MCF 10A (cell line): ENCODE data around the gene NPC1L1. TPM values are rescaled to one million over a fixed set of nuclear protein-coding genes. Genes with fewer than 3 reads are reported as not detected.
A peak's percentile ranks its signal among the peaks of the same experiment; 100 is the strongest.
"Not testable (repeated sequence)": the region's sequence is repeated elsewhere in the genome, so short reads cannot be mapped to it uniquely, and the experiment has no call there.

Experiments
- BruUV-seq: library from RNA; stranded (reverse); fragments of 400-500 nt; replicated peaks from 2 replicates; lab custom pipeline; 2021; lab: Mats Ljungman, UMichigan
- CTCF ChIA-PET: fragments of 300-600 bp; sonication (Branson Sonifier 250); formaldehyde crosslinking; extraction: SDS; loops from one replicate; lab custom pipeline; 2021; ENCODE audit warnings: antibody characterized with exemption, inconsistent platforms; lab: Yijun Ruan, JAX
- POLR2A ChIA-PET: fragments of 300-600, 350-650 bp; sonication (Branson Sonifier 250); formaldehyde crosslinking; extraction: SDS; loops from one replicate; lab custom pipeline; 2020; ENCODE audit warnings: antibody characterized with exemption, inconsistent platforms; lab: Yijun Ruan, JAX
- DNase-seq: peaks from one replicate; pipeline ENCODE4 v3.0.0-alpha.2; 2018; ENCODE audit not compliant: unreplicated experiment
- H3K27ac Mint-ChIP-seq: one replicate; pipeline ENCODE4 v1.8.0; 2022; ENCODE audit warnings: mild to moderate bottlenecking, low read depth, mixed read lengths; ENCODE audit not compliant: unreplicated experiment
- H3K27me3 Mint-ChIP-seq: one replicate; pipeline ENCODE4 v1.8.0; 2022; ENCODE audit warnings: mixed read lengths; ENCODE audit not compliant: insufficient read depth, unreplicated experiment
- H3K36me3 Mint-ChIP-seq: one replicate; pipeline ENCODE4 v1.8.0; 2022; ENCODE audit warnings: mild to moderate bottlenecking, moderate library complexity, mixed read lengths; ENCODE audit not compliant: insufficient read depth, unreplicated experiment
- H3K4me1 Mint-ChIP-seq: one replicate; pipeline ENCODE4 v1.8.0; 2022; ENCODE audit warnings: mixed read lengths; ENCODE audit not compliant: insufficient read depth, unreplicated experiment
- H3K4me3 Mint-ChIP-seq: one replicate; pipeline ENCODE4 v1.8.0; 2022; ENCODE audit warnings: mild to moderate bottlenecking, moderate library complexity, mixed read lengths; ENCODE audit not compliant: unreplicated experiment
- H3K9me3 Mint-ChIP-seq: one replicate; pipeline ENCODE4 v1.8.0; 2022; ENCODE audit warnings: mixed read lengths; ENCODE audit not compliant: unreplicated experiment
- intact Hi-C: fragments of 100-400 bp; cut with micrococcal nuclease; formaldehyde crosslinking; loops from 2 replicates; pipeline ENCODE4 v1.14.1; 2022
- total RNA-seq: library from RNA; stranded (reverse); gene quantifications from 2 replicates; pipeline ENCODE4 v1.2.3, GENCODE V29; 2022
- TF ChIP-seq, protein P1 (sequence below): fragments of 200-600 bp; IDR thresholded peaks from one replicate; pipeline ENCODE4 v1.8.0; 2022; ENCODE audit warnings: antibody characterized with exemption, mild to moderate bottlenecking; ENCODE audit not compliant: unreplicated experiment

The NPC1L1 gene
- total RNA-seq, 1 experiment from 2014 or later: 0.07 TPM

DNA sequence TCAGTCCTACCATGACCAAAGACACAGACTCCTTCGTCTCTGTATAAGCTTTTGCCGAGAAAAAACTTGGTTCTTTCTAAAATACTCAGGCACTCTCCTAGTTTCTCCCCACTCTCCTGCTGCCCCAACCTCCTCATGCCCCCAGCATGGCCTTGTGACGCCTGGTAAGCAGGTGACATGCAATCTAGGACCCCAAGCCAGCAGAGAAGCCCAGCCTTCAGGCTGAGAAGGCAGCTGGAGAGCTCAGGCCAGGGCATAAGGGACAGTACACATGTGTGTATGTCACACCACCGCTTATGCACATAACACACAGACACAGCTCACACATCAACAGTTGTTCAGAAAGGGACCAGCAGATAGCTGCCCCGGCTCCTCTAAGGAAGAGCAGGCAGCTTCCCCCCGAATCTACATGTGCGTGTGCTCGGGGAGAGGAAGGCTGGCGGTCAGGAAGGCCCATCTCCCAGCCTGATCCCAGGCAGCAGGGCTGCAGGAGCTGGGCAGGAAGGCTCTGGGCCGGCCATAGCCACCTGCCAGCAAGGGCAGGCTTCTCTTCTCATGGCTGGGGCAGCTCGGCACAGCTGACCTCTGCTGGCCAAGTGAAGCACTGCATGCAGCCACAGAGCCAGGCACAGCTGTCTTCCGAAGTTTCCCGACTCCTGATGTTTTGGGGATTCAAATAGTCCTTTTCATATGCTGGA is 24.1 kb upstream of the NPC1L1 start:
- Mint-ChIP-seq H3K27ac (no peak overlapping the region), H3K4me3 (no peak overlapping the region), H3K27me3 (no peaks in the 10 kb centered on the region), H3K9me3 (no peaks in the 10 kb centered on the region), H3K4me1 (peaks cover 16% of the 10 kb centered on the region), H3K36me3 (peaks cover 55% of the 10 kb centered on the region)
- ChIA-PET POLR2A (interaction anchor here (0.7 to 6.7 kb wide), 11 partner anchors 8 to 341 kb away, joined by 3 to 55 read pairs (median 5); partner anchors contain the start of genes DDX56, NPC1L1, NUDCD3 and OGDH), CTCF (interaction anchor here (0.6 to 4.6 kb wide), 45 partner anchors 9 to 571 kb away, joined by 3 to 51 read pairs (median 4); partner anchors contain the start of genes DDX56, NUDCD3 and TMED4)
- intact Hi-C loops: loop anchor here (1.0 kb wide), 3 partner anchors 75 to 324 kb away; partner anchors contain the start of gene NUDCD3
- no TSS peak for BruUV-seq
- TF ChIP-seq, protein P1, sequence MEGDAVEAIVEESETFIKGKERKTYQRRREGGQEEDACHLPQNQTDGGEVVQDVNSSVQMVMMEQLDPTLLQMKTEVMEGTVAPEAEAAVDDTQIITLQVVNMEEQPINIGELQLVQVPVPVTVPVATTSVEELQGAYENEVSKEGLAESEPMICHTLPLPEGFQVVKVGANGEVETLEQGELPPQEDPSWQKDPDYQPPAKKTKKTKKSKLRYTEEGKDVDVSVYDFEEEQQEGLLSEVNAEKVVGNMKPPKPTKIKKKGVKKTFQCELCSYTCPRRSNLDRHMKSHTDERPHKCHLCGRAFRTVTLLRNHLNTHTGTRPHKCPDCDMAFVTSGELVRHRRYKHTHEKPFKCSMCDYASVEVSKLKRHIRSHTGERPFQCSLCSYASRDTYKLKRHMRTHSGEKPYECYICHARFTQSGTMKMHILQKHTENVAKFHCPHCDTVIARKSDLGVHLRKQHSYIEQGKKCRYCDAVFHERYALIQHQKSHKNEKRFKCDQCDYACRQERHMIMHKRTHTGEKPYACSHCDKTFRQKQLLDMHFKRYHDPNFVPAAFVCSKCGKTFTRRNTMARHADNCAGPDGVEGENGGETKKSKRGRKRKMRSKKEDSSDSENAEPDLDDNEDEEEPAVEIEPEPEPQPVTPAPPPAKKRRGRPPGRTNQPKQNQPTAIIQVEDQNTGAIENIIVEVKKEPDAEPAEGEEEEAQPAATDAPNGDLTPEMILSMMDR: peak; percentile 95
- DNase-seq: peak; percentile 62

DNA sequence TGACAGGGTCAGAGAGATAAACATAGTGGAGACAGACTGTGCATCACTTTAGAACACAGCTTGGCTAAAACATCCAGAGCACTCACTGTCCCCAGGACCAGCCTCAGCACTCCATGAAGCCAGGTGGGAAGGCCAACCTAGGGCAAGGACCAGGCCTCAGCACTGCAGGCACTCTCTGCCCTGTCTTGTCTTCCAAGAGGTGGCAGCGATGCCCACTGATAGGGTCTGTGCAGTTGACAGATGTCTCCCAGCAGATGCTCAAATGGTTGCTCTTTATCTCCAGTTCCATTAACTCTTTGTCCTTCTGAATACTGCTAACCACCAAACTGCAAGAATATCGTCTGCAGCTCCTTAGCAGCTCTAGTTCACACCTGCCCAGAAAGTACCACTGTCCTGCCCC is 23.5 kb upstream of the NPC1L1 start:
- BruUV-seq: no TSS peak
- Mint-ChIP-seq H3K36me3 (peaks cover 49% of the 10 kb centered on the region), H3K4me3 (no peak overlapping the region), H3K4me1 (peaks cover 16% of the 10 kb centered on the region), H3K27me3 (no peaks in the 10 kb centered on the region), H3K27ac (no peak overlapping the region), H3K9me3 (no peaks in the 10 kb centered on the region)
- intact Hi-C loops: loop anchor here (1.0 kb wide), 3 partner anchors 74 to 323 kb away; partner anchors contain the start of gene NUDCD3
- POLR2A ChIA-PET: interaction anchor here (0.7 to 6.7 kb wide), 10 partner anchors 8 to 341 kb away, joined by 3 to 55 read pairs (median 4); partner anchors contain the start of genes DDX56, NPC1L1, NUDCD3 and OGDH
- CTCF ChIA-PET: interaction anchor here (0.6 to 4.6 kb wide), 31 partner anchors 8 to 362 kb away, joined by 3 to 51 read pairs (median 5); partner anchors contain the start of genes DDX56, NUDCD3 and TMED4
- TF ChIP-seq, protein P1: no peak
- DNase-seq: no peak

DNA sequence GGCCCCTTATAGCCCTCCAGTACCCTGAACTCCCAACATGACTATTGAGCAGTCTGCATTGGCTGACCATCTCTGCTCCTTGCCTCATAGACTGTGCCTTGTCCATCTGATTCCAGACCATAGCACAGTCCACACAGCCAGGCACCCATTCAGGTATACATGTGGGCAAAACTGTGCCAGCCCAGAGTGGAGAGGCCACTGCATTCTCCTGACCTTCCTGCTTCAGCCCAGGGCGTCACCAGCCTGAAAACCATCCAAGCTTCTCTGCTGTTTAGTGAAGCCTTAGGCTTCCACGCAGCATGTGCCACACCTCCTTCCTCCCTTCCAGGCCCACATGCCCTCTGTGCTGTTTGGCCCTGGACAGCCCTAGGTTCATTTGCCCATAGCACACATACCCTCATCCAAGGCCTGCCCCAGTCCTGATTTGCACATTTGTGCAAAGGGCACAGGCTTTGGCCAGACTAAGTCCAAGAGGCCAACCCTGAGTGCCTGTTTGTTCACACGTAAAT is 22.1 kb upstream of the NPC1L1 start:
- ChIA-PET CTCF (interaction anchor here (0.7 to 4.6 kb wide), 6 partner anchors 11 to 498 kb away, joined by 3 to 51 read pairs (median 30); partner anchors contain the start of genes DDX56 and NUDCD3), POLR2A (interaction anchor here (0.6 to 6.7 kb wide), 4 partner anchors 10 to 417 kb away, joined by 3 to 55 read pairs (median 10); partner anchors contain the start of genes DDX56 and NPC1L1)
- TF ChIP-seq, protein P1: no peak
- Mint-ChIP-seq H3K9me3 (no peaks in the 10 kb centered on the region), H3K27me3 (no peaks in the 10 kb centered on the region), H3K4me1 (peaks cover 16% of the 10 kb centered on the region), H3K27ac (no peak overlapping the region), H3K36me3 (peaks cover 35% of the 10 kb centered on the region), H3K4me3 (no peak overlapping the region)
- TSS peak; percentile 4 for BruUV-seq
- DNase-seq: no peak
- intact Hi-C loops: no loop called here

DNA sequence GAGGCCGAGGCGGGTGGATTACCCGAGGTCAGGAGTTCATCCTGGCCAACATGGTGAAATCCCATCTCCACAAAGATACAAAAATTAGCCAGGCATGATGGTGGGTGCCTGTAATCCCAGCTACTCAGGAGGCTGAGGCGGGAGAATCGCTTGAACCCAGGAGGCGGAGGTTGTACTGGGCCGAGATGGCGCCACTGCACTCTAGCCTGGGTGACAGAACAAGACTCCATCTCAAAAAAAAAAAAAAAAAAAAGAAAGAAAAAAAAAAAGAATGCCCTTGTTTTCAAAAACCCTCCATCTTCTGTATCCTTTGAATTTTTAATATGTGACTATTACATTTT is 21.5 kb upstream of the NPC1L1 start:
- H3K27ac Mint-ChIP-seq, H3K27me3 Mint-ChIP-seq, H3K9me3 Mint-ChIP-seq, DNase-seq, H3K4me3 Mint-ChIP-seq, intact Hi-C loops: not testable (repeated sequence)
- Mint-ChIP-seq H3K36me3 (peaks cover 29% of the 10 kb centered on the region), H3K4me1 (peaks cover 16% of the 10 kb centered on the region)
- POLR2A ChIA-PET: interaction anchor here (0.6 to 6.7 kb wide), 5 partner anchors 11 to 416 kb away, joined by 3 to 55 read pairs (median 4); partner anchors contain the start of genes DDX56 and NUDCD3
- BruUV-seq: TSS peak; percentile 16
- CTCF ChIA-PET: interaction anchor here (0.6 to 4.3 kb wide), 3 partner anchors 11 to 322 kb away, joined by 3 to 23 read pairs (median 9); partner anchors contain the start of gene DDX56
